Measurements from ENCODE around the gene APBA1. TPM values are rescaled to one million over a fixed set of nuclear protein-coding genes. Genes with fewer than 3 reads are reported as not detected.

Gene APBA1
- total and polyA plus RNA-seq, 4 donors, result 0.95 to 8.1 (median 2.8) TPM

DNA sequence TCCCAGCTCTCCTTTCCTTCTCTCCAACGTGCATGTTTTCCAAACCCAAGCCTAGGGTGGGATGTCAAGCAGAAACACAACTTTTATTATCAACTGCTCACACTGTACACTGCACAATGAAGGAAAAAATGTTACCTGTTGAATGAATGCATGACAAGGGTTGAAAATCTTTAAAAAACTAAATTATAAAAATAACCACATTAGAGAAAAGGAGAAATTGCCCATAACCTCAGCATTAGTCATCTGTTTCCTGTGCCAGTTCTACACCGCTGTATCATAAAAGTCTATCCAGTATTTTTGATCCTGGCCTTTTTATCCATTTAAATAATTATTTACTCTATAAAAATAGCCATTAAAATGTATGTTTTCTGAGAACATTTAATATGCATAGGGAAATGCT, 101.1 kb downstream of the APBA1 start:
- H3K36me3 ChIP-seq (ENCODE audit: control insufficient read depth in 4 of 4, insufficient read depth in 4 of 4, low read length in 4 of 4), result no peaks in the 10 kb centered on the region
- ATAC-seq (ENCODE audit: insufficient read depth, low FRiP score) (no peak), DNase-seq (no peak)
- H3K27ac ChIP-seq (ENCODE audit: low read depth in 1 of 2, low read length in 1 of 2), result no peak overlapping the region
- WGBS, 2 donors, result 51 to 74% methylated on average over 2 of the region's 2 CpGs
- H3K4me3 ChIP-seq, result no peak overlapping the region
- no peaks in the 10 kb centered on the region for H3K9me3 ChIP-seq (ENCODE audit: control insufficient read depth in 4 of 4, insufficient read depth in 3 of 4, low read length in 3 of 4)
- peaks cover 0 to 13% (median 5%) of the 10 kb centered on the region in 5 donors for H3K4me1 ChIP-seq (ENCODE audit: control insufficient read depth in 5 of 5, insufficient read depth in 5 of 5, low read length in 5 of 5)
- H3K9ac ChIP-seq (ENCODE audit: insufficient read depth in 1 of 2, low read length in 2 of 2), result no peak overlapping the region
- H3K27me3 ChIP-seq (ENCODE audit: control insufficient read depth in 3 of 3, insufficient read depth in 3 of 3, low read length in 2 of 3), result no peaks in the 10 kb centered on the region
- TF ChIP-seq, protein P1, sequence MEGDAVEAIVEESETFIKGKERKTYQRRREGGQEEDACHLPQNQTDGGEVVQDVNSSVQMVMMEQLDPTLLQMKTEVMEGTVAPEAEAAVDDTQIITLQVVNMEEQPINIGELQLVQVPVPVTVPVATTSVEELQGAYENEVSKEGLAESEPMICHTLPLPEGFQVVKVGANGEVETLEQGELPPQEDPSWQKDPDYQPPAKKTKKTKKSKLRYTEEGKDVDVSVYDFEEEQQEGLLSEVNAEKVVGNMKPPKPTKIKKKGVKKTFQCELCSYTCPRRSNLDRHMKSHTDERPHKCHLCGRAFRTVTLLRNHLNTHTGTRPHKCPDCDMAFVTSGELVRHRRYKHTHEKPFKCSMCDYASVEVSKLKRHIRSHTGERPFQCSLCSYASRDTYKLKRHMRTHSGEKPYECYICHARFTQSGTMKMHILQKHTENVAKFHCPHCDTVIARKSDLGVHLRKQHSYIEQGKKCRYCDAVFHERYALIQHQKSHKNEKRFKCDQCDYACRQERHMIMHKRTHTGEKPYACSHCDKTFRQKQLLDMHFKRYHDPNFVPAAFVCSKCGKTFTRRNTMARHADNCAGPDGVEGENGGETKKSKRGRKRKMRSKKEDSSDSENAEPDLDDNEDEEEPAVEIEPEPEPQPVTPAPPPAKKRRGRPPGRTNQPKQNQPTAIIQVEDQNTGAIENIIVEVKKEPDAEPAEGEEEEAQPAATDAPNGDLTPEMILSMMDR (IDR thresholded peaks at IDR 0.05; ENCODE audit: control extremely low read depth, extremely low read depth), result no peak

DNA sequence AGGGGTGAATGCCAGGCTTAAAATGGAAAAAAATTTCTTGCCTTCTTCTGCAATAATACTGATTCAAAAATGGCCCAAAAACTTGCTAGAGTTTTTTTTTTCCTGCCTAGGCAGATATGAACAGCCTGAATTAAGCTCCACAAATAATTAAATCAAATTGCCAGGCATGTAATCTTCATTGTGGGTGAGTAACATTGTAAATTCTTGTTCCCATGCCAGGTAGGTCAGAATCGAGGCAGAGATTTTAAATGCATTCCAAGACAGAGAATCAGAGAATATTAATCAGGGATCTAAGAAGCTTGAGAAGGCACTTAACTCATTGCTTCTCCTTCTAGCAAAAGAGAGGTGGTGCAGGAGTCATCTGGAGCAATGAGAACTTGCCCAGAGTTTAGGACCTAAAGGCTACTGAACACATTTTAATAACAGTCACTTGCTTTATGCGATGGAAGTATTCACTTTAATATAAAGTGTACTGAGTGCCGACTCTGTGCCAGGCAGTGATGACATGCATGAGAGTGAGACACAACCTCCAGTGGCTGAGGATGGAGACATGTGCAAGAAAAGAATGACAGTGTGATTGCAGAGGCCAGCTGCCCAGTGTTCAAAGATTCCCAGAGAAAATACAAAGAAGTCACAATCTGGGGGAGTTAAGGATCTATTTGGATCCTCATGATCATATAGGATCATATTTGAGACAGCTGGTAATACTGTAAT, 102.3 kb downstream of the APBA1 start:
- no peak overlapping the region for H3K4me3 ChIP-seq
- no peaks in the 10 kb centered on the region for H3K9me3 ChIP-seq (ENCODE audit: control insufficient read depth in 4 of 4, insufficient read depth in 3 of 4, low read length in 3 of 4)
- no peak overlapping the region for H3K9ac ChIP-seq (ENCODE audit: insufficient read depth in 1 of 2, low read length in 2 of 2)
- ATAC-seq (ENCODE audit: insufficient read depth, low FRiP score) (no peak), DNase-seq (no peak)
- H3K36me3 ChIP-seq (ENCODE audit: control insufficient read depth in 4 of 4, insufficient read depth in 4 of 4, low read length in 4 of 4), result no peaks in the 10 kb centered on the region
- TF ChIP-seq, protein P1 (IDR thresholded peaks at IDR 0.05; ENCODE audit: control extremely low read depth, extremely low read depth), result no peak
- no peak overlapping the region for H3K27ac ChIP-seq (ENCODE audit: low read depth in 1 of 2, low read length in 1 of 2)
- H3K4me1 ChIP-seq (ENCODE audit: control insufficient read depth in 5 of 5, insufficient read depth in 5 of 5, low read length in 5 of 5), result peaks cover 0 to 17% (median 8%) of the 10 kb centered on the region in 5 donors
- H3K27me3 ChIP-seq (ENCODE audit: control insufficient read depth in 3 of 3, insufficient read depth in 3 of 3, low read length in 2 of 3), result no peaks in the 10 kb centered on the region
- WGBS, 2 donors, result 69 to 80% methylated on average over 3 of the region's 3 CpGs

DNA sequence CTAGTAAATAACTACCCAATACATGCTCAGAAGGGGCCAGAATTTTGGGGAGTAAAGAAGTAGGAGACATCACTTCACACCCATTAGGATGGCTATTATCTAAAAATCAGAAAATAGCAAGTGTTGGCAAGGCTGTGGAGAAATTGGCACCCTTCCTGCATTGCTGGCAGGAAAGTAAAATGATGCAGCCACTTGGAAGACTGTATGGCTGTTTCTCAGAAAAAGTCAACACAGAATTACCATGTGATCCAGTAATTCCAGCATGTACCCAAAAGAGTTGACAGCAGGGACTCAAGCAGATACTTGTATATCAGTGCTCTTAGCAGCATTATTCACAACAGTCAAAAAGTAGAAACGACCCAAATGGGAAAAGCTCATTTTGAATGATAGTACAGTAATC, 107.6 kb downstream of the APBA1 start:
- Histone ChIP-seq H3K36me3 (ENCODE audit: control insufficient read depth in 4 of 4, insufficient read depth in 4 of 4, low read length in 4 of 4) (no peaks in the 10 kb centered on the region), H3K4me3 (no peak overlapping the region), H3K27me3 (ENCODE audit: control insufficient read depth in 3 of 3, insufficient read depth in 3 of 3, low read length in 2 of 3) (no peaks in the 10 kb centered on the region), H3K4me1 (ENCODE audit: control insufficient read depth in 5 of 5, insufficient read depth in 5 of 5, low read length in 5 of 5) (peaks cover 0 to 22% (median 5%) of the 10 kb centered on the region in 5 donors), H3K9me3 (ENCODE audit: control insufficient read depth in 4 of 4, insufficient read depth in 3 of 4, low read length in 3 of 4) (no peaks in the 10 kb centered on the region), H3K27ac (ENCODE audit: low read depth in 1 of 2, low read length in 1 of 2) (no peak overlapping the region), H3K9ac (ENCODE audit: insufficient read depth in 1 of 2, low read length in 2 of 2) (no peak overlapping the region)
- TF ChIP-seq, protein P1 (IDR thresholded peaks at IDR 0.05; ENCODE audit: control extremely low read depth, extremely low read depth), result no peak
- 59 to 73% methylated on average over 1 of the region's 1 CpG for WGBS, 2 donors
- ATAC-seq (ENCODE audit: insufficient read depth, low FRiP score), result no peak
- DNase-seq, result peak in 2 of 3 donors; percentile 46 to 58

DNA sequence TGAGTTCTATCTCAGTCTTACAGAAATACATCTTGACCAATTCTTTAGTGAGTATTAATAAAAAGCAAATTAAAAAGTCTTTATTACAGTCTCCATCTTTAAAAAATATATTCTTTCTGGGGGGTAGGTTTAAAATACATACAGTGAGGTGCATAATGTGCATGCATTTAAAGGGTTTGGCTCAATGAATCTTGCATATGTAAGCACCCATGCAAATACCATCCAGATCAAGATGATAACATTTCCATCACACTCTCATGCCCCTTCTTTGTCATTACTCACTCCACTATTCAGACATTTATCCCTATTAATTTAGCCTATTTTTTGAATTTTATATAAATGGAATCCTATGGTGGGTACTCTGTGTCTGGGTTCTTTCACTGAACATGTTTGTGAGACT, 113.0 kb downstream of the APBA1 start:
- no peaks in the 10 kb centered on the region for H3K36me3 ChIP-seq (ENCODE audit: control insufficient read depth in 4 of 4, insufficient read depth in 4 of 4, low read length in 4 of 4)
- no peak overlapping the region for H3K4me3 ChIP-seq
- no peak overlapping the region for H3K9ac ChIP-seq (ENCODE audit: insufficient read depth in 1 of 2, low read length in 2 of 2)
- no peak overlapping the region for H3K27ac ChIP-seq (ENCODE audit: low read depth in 1 of 2, low read length in 1 of 2)
- H3K4me1 ChIP-seq (ENCODE audit: control insufficient read depth in 5 of 5, insufficient read depth in 5 of 5, low read length in 5 of 5), result peaks cover 0 to 12% (median 0%) of the 10 kb centered on the region in 5 donors
- no peak for DNase-seq
- ATAC-seq (ENCODE audit: insufficient read depth, low FRiP score), result no peak
- TF ChIP-seq, protein P1 (IDR thresholded peaks at IDR 0.05; ENCODE audit: control extremely low read depth, extremely low read depth), result no peak
- H3K9me3 ChIP-seq (ENCODE audit: control insufficient read depth in 4 of 4, insufficient read depth in 3 of 4, low read length in 3 of 4), result no peaks in the 10 kb centered on the region
- no peaks in the 10 kb centered on the region for H3K27me3 ChIP-seq (ENCODE audit: control insufficient read depth in 3 of 3, insufficient read depth in 3 of 3, low read length in 2 of 3)
